A172 (cell line): ENCODE results near the gene NCAM1. TPM values are rescaled to one million over a fixed set of nuclear protein-coding genes. Genes with fewer than 3 reads are reported as not detected.

Source experiments
- DNase-seq: peaks from one replicate; pipeline ENCODE4 v3.0.0-alpha.2; 2015; ENCODE audit warnings: low spot score
- total RNA-seq: library from RNA; depleted of rRNA; stranded (reverse); fragments of >200 nt; shearing (Covaris generic); gene quantifications from 2 replicates; pipeline ENCODE4 v1.2.3, GENCODE V29; 2014

The NCAM1 gene
- total RNA-seq, 1 experiment from 2014 or later: 9.2 TPM

DNA sequence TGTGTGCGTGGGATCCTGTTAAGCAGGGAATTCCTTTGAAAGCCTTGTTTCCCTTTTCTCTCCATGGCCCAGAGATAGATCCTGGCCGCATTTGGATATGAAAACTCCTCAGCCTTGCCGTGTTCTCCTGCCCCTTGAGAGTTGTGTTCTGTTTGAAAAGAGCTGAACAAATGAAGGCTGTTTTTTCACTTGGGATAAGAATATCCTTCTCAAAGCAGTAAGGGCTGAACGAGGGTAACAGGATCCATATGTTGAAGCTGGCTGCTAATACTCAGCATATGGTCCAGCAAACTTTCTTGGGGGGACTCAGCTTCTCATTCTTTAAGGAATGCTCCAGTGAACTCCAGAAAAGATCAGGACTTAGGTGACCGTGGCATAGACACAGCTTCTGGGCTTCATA lies 238.6 kb downstream of the NCAM1 start:
- DNase-seq: no peak

DNA sequence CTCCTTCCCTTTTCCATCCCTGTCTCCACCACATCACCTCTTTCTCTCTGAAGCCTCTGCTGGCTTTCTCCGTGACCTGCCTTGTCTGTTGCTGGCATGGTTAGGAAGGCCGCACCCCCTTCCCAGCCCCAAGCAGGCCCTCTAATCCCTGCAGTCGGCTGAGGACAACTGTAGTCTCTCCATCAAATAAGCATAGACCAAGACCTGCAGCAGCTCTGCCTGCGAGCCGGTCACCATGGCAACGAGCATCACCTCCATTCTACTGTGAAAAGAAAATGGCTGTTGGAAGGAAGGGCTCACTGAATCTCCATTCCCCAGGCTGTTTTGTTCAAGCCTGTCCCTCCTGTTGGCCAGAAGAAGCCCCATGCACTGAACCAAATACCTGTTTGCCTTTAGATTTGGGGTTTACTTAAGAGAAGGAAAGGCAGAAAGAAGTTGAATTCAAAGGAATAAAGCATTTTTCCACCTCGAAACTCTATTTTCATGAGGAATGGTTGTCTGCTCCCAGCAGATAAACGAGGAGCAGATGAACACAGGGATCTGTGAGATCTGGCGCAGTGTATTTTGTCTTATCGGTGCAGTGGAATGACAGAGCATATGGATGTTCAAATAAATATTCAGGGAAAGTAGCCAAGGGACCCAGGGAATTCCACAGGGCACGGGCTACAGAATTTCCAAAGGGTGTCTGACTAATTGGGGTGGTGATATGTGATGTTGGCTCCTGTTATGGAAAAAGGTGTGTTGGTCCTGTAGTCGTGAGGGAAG lies 240.0 kb downstream of the NCAM1 start:
- DNase-seq: no peak

DNA sequence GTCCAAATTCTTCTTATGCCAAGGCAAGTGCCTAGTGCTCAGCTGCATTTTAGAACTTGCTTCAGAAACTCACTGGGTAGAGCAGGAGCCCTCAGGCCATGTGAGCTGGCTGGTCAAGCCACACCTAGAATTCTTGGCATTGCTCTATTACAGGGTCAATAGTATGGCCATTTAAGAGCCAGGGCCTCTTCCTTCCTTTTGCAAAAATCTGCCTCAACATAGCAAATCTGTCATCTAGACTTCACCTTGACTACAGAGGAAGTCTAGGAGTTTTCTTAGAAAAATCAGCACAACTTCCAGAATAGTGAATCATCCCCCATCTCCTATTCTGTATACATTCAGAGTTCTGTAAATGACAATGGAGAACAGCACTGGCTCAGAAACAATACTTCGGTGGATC lies 241.2 kb downstream of the NCAM1 start:
- no peak for DNase-seq

DNA sequence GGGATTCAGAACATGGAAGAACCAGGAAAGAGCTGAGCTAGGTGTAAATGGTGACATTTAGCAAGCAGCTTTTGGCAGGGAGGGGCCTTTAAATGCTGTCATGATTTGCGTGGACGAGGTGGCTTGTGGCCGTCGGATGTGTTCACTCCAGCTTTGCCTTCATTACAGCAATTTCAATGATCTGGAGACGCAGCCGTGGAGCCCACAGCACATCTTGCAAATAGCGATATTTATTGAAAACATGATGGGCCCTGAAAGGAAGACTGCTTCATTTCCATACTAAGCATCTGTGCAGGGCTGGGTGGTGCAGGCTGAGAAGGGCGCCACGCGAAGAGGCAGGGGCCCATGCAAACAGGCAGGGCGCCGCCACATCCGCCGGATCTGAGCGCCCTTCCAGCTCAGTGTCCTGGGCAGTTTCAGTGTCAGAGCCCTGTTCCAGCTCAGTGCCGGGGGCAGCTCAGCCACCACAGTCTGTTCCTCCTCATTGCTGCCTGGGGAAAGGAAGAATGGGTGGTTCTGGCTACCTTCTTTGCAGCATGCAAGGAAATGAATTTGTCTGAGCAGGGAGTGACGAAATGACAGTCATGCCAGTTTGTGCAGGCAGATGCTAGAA lies 242.0 kb downstream of the NCAM1 start:
- no peak for DNase-seq

DNA sequence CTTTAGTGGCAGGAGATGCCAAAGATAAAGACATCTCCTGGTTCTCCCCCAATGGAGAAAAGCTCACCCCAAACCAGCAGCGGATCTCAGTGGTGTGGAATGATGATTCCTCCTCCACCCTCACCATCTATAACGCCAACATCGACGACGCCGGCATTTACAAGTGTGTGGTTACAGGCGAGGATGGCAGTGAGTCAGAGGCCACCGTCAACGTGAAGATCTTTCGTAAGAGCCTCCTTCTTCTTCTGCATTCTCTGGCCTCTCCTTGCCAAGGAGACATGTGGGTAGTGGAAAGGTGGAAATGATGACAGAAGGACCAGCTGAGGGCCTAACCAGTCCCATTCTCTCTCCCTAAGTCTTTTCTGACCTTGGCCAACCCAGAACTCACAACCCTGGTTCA lies 243.1 kb downstream of the NCAM1 start:
- DNase-seq: peak; percentile 24

DNA sequence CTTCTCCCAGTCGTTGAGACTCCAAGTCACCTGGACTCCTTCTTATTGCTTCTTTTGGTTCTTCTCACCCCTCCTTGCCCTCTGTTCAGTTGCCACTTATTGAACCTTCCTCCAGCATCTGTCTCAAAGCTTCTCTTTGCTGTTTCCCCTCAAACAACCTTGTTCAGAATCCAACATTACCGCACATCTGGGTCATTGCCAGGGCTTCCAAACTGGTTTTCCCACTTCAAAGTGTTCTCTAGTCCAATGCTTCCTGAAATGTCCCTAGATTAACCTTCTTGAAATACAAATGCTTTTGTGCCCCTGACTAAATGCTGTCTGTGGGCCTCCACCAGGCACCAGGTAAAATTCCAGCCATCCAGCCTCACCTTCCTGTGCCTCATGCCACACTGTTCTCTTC lies 252.3 kb downstream of the NCAM1 start:
- no peak for DNase-seq

DNA sequence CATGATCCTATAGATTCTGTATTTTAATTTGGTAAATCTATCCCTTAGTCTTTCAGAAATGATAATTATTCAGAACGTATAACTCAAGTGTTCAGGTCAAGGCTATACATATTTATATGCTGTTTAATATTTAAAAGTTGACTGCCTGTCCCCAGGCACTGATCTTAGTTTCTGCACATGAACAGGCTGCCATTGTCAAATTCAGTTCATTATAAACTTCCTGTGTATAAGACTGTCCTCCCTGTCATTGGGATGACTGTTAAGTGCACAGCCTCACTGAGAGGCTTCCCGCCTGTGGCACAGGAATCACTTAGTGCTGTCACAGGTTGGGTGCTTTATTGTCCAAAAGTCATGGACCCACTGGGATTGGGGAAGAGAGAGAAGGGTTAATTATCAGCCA lies 261.0 kb downstream of the NCAM1 start:
- no peak for DNase-seq

DNA sequence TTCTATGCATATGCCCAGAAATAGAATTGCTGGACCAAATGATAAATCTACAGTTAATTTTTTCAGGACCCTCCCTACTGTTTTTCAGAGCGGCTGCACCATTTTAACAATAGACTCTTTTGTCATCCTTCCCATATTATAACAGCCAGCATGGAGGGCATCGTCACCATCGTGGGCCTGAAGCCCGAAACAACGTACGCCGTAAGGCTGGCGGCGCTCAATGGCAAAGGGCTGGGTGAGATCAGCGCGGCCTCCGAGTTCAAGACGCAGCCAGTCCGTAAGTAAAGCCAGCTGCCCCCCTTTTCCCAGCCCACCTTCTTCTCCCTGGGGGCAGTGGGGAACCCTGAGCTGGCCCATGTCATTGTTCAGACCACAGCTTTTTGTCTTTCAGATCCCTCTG lies 273.7 kb downstream of the NCAM1 start:
- no peak for DNase-seq

DNA sequence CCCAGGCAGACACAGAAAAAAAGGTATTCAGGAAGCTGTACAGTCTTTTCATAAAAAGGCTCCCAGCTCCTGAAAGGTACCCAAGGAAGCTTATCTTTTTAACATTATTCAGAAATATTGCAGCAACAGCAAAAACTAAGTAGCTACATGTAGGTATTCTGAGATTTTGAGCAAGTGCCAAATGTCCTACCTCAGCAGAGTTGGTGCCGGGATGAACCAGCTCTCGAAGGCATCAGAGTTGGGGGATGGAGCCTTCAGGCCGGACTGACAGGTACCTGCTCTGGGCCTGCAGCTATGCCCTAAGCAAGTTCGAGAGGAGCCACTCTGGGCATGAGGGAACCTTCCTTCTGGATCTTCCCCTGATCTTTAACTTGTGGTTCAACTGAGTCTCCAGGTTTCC lies 276.0 kb downstream of the NCAM1 start:
- no peak for DNase-seq

DNA sequence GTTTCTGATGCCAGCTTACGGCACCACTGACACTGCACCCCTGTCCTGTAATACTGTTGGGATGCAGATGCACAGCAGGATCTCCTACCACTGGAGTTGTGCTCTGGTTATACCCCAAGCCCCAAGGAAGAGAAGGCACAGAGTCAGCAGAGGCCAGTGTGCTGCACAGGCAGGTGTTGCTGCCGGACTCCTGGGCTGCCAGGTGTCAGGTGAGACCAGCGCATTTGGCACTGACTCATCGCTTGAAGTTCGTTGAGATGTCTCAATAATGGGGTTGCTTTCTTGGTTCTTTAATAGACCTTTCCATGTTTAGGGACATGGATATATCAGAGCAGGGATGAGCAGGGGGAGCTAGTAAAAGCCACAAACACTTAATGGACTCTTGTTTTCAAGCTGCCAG lies 277.5 kb downstream of the NCAM1 start:
- DNase-seq: no peak

DNA sequence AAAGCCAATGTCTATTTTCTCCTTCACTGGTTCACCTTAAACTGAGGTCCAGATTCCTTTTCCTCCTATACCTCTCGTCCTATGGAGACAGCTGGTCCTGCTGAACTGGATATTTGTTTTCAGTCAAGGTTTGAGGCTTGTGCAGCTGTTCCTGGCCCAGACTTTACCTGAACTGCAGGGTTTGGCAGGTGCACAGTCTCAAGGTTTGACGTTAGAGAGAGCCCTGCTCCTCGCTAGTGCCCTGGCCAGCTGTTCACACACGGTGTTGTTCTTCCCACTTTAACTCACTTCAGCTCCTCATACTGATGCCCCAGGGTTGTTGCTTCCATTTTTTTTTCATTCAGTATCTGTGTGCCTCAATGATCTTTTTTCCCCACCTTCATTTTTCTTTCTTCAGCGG lies 279.2 kb downstream of the NCAM1 start:
- no peak for DNase-seq

DNA sequence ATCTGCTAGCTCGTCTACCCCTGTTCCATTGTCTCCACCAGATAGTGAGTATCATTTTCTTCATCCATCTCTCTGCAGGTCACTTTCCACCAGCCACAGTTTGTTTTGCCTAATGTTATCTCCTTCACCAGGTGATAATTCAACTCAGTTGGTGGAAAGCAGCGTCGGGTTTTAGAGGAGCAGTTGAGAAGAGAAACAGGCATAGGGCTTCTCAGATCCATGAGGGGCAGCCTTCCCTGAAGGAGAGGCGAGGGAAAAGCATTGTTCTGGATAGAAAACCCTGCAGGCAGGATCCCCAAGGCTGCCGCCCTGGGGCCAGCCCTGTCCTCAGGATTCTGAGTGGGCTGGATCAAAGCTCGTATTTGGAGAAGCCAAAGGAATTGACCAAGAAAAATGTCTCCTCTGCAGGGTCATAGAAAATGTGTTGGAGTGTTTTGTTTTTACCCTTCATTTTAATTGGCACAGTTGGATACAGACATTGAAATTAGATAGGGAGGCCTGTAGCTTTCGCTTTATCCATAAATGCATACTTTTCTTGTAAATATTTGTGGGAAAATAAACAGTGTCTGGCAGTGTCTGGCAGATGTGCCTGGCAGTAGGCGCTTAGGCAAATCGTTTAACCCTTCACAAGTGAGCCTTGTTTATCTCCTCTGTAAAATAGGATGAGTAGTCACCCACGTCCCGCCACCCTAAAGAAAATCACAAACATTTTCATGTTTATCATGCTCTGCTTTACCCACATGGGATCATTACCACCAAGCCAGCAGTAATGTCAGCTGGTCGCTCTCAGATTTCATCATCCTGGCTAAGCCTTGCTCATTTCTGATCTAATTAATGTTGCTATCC lies 279.8 kb downstream of the NCAM1 start:
- no peak for DNase-seq

DNA sequence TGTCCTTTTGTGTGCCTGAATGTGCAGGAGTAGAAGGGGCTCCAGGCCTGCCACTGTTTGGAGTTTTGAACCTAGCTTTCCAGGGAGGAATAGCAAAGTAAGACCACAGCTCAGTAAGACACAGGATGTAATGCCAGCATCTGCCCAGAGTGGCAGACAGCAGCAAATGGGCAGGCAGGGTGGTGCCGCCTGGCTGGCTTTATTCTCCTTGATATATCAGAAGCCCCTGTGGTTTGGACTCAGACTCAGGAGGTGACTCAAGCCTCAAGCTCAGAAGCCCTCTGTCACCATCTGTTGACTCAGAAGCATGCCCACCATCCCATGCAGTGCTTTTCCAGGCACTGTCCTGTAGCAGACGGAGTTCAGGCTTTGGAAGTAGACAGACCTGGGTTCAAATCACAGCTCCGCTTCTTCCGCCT lies 280.4 kb downstream of the NCAM1 start:
- peak; percentile 46 for DNase-seq

DNA sequence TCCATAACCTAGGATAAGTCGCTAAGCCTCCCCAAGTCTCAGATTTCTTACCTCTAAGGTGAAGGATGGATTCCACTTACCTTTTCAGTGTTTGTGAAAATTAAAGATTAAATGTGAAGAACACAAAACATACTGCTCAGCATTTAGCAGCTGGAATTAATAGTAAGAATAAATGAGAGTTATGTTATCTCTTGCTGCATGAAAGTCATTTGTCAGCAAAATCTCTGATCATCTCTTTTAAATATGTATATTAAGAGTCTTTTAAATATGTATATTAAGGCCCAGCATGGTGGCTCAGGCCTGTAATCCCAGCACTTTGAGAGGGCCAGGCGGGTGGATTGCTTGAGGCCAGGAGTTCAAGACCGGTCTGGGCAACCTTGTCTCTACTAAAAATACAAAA lies 280.8 kb downstream of the NCAM1 start:
- DNase-seq: no peak

DNA sequence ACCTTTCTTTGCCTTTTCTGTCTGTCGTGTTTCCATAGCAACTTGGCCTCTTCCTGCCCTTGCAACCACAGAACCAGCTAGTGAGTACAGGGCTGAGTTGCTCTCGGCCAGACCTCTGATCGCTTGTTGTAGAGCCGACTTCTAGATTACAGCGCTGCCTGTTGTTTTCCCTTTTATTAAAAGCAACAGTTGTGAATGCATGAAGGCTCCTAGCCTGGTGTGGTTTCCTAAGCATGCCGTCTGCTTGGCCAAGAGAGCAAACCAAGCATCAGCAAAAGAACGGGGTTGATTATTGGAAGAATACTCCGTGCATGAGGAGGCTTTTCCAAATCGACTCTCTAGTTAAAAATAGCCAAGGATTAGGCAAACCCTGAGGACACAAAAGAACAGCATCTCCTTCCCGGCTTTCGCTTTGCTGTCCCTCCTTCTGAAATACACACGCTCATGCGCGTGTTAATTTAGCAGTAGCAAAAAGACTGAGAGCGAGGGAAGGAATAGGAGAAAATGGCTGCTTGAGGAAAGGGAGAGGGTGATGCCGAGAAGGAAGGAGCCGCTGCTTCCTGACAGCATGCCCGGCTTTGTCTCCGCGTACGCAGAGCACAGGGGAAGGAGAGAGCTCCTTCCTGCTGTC lies 281.7 kb downstream of the NCAM1 start:
- peak; percentile 16 for DNase-seq

DNA sequence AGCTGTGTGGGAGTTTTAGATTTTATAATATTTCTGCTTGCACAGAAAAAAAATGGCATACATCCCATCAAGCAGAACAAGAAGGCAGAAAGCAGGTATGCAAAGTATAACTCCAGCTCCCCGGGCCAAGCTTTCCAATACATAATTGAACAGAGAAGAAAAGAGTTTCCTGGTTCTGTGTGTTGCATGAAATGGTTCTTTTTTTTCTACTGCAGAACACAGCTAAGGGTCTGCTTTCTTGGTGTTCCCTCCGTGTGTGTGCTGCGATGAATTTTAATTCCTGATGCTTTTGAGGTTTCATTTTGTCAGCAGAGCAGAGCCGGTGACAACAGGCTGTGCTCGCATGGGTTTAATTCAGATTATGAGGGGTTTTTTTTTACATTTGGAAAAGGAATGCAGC lies 282.5 kb downstream of the NCAM1 start:
- no peak for DNase-seq

DNA sequence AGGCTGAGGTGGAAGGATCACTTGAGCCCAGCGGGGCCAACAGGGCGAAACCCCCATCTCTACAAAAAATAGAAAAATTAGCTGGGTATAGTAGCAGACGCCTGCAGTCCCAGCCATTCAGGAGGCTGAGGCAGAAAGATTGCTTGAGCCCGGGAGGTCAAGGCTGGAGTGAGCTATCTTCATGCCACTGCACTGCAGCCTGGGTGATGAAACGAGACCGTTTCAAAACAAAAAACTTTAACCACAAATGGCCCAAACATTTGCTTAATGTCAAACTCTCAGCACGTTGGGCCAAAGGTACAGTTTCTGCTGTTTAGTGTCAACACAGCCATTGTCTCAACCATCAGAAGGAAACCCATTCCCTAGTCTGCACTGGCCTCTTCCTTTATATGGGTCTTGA lies 284.0 kb downstream of the NCAM1 start:
- no peak for DNase-seq

DNA sequence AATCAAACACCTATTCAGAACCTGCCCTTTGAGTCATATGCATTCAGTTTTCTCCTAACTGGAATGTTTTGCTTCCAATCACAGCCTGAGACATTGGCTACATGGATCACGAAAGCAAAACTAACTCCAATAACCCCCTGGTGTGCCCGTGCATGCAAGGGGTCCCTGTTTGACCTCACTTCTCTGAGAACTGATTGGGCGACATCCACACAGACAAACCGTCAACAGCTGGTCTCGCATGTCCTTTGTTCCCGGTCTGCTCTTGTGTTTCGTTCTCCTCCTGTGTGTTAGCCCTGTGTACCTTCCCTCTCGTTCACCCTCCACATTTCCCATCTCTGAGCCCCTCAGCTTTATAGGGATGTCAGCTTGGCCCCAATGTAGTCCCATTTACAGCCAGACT lies 286.0 kb downstream of the NCAM1 start:
- no peak for DNase-seq

DNA sequence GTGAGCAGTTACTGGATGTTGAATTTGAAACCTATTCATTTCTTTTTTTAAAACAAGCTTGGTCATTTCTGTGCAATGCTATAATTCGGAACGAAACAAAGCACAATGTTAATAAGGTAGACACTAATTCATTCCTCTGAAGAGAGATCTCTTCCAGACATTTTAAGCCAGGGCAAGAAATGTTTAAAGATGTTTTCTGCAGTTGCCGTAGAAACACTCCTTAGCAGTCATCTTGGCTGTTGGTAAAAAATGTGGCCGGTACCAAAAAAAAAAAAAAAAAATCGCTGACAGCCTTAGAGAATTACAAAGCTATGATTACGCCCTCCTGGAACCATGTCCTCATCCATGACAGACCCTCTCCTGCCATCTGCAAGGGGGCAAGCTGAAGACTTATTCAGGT lies 286.7 kb downstream of the NCAM1 start:
- no peak for DNase-seq

DNA sequence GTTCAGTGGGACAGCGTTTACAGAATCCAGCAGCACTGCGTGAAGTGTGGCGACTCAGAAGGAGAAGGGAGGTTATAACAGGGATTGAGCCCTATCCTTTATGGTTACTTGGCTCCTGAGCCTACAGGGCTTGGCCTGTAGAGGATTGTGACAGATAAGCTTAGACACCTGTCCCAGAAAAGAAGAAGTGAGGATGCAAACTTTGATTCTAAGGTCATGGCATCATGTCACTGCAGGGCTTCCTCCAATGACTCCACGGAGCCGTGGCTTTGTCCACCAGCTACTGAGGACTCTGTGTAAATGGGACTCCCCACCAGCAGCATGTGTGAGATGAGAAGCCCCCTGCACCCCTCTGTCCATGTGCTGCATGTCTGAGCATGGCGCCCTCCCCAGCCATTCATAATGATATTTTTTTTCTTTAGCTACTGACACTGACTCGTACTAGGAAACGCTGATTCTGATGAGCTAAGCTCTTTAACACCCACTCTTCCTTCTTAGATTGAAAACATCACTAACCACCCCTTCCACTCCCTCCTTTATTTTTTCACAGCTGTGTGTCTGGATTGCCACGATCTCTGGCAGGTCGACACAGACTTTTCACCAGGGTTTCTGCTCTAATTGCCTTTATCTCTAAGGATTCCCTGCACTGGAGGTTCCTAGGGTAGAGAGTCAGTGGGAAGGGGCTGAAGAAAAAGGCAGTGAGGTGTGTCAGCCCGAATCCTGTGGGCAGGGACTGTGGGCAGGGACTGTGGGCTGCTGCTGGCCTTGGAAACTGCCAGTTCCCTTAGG lies 287.7 kb downstream of the NCAM1 start:
- no peak for DNase-seq

DNA sequence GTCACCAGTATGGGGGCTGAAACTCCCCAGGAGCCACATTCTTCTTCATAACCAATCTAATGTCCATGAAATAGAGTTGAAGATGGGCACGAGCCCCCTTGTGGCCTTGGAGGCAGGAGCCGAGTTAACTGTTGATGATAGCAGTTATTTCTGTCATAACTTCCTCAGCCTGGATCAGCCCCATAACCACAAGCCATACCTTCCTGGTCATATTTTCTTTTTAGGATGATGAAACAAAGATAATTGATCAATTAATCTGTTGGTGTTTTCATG lies 288.2 kb downstream of the NCAM1 start:
- DNase-seq: no peak

DNA sequence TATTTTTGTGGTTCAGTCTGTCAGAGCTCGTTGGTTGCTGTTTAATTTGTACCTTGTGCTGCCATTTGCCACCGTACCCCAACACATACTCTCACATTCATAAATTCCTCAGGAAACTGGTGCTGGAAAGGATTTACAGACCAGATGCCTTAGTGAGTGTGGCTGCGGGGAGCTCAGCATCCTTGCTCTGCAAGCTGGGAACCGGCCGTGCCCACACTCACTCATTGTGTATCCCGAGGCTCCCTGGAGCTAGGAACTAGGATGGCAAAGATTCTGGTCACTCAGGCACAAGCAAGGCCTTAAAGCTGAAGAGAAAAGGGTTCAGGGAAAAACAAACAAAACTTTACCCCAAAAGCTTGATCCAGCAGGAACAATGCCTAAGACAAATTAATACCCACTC lies 288.6 kb downstream of the NCAM1 start:
- DNase-seq: no peak
